Liver (tissue), 3 donors: ENCODE measurements around the gene DGKQ.

Source experiments
- JUND ChIP-seq, 2 donors: IDR thresholded peaks; 2 replicates each; pipeline ENCODE4 v1.6.1; 2016; ENCODE audit warnings: antibody characterized with exemption in 2 of 2
- TAF1 ChIP-seq: conservative IDR thresholded peaks from 2 replicates; pipeline ENCODE4 v1.6.1; 2016; ENCODE audit warnings: antibody characterized with exemption, mild to moderate bottlenecking
- TF ChIP-seq, protein P1 (sequence below): fragments of 150-350 bp; IDR thresholded peaks from 2 replicates; pipeline ENCODE4 v1.5.1; 2017; ENCODE audit warnings: improper control_type of control experiment, low read depth, low read length; ENCODE audit not compliant: missing input control
- donor health status: healthy.
- donor health status: healthy.

DNA sequence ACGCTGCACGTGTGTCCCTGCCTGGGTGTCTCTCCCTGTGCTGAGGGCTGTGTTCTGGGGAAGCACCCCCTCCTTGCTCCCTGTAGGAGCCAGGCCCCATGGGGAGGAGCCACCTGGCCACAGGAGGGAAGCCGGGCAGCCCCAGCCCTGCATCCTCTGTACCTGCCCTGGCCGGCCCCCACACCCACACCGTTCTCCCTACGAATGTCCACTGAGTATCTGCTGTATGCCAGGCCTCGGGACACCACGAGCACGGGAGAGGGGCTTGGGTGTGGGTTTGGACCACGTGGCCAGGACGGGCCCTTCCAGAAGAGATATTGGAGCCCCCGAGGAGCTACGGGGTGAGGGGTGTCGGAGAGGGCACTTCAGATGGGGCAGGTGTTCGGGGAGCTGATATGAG is 44.3 kb upstream of the DGKQ start:
- TF ChIP-seq, protein P1, sequence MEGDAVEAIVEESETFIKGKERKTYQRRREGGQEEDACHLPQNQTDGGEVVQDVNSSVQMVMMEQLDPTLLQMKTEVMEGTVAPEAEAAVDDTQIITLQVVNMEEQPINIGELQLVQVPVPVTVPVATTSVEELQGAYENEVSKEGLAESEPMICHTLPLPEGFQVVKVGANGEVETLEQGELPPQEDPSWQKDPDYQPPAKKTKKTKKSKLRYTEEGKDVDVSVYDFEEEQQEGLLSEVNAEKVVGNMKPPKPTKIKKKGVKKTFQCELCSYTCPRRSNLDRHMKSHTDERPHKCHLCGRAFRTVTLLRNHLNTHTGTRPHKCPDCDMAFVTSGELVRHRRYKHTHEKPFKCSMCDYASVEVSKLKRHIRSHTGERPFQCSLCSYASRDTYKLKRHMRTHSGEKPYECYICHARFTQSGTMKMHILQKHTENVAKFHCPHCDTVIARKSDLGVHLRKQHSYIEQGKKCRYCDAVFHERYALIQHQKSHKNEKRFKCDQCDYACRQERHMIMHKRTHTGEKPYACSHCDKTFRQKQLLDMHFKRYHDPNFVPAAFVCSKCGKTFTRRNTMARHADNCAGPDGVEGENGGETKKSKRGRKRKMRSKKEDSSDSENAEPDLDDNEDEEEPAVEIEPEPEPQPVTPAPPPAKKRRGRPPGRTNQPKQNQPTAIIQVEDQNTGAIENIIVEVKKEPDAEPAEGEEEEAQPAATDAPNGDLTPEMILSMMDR: no peak
- TF ChIP-seq TAF1 (no peak), JUND (IDR thresholded peaks at IDR 0.05) (no peak)
